Adipocyte (in vitro differentiated cells): ENCODE measurements around the gene PIEZO2.

ENCODE experiments used
- DNase-seq: peaks from one replicate; pipeline ENCODE4 v3.0.0-alpha.2; 2015; ENCODE audit warnings: low read depth
- H3K27me3 ChIP-seq: replicated peaks from 2 replicates; pipeline ENCODE4 v1.7.0; 2013; ENCODE audit warnings: mild to moderate bottlenecking, low read length, moderate library complexity; ENCODE audit not compliant: control insufficient read depth, insufficient read depth
- H3K36me3 ChIP-seq: 2 replicates; pipeline ENCODE4 v1.7.0; 2013; ENCODE audit warnings: low read length, mild to moderate bottlenecking, moderate library complexity; ENCODE audit not compliant: control insufficient read depth, insufficient read depth, severe bottlenecking
- H3K4me1 ChIP-seq: 2 replicates; pipeline ENCODE4 v1.7.0; 2013; ENCODE audit warnings: mild to moderate bottlenecking, low read length, moderate library complexity; ENCODE audit not compliant: control insufficient read depth, insufficient read depth
- H3K4me3 ChIP-seq: 2 replicates; pipeline ENCODE4 v1.7.0; 2013; ENCODE audit warnings: mild to moderate bottlenecking, low read length, moderate library complexity
- H3K9ac ChIP-seq: 2 replicates; pipeline ENCODE4 v1.7.0; 2013; ENCODE audit warnings: mild to moderate bottlenecking, low read length, moderate library complexity
- H3K9me3 ChIP-seq: 2 replicates; pipeline ENCODE4 v1.7.0; 2013; ENCODE audit warnings: mild to moderate bottlenecking, low read length, moderate library complexity; ENCODE audit not compliant: control insufficient read depth

The PIEZO2 gene

DNA sequence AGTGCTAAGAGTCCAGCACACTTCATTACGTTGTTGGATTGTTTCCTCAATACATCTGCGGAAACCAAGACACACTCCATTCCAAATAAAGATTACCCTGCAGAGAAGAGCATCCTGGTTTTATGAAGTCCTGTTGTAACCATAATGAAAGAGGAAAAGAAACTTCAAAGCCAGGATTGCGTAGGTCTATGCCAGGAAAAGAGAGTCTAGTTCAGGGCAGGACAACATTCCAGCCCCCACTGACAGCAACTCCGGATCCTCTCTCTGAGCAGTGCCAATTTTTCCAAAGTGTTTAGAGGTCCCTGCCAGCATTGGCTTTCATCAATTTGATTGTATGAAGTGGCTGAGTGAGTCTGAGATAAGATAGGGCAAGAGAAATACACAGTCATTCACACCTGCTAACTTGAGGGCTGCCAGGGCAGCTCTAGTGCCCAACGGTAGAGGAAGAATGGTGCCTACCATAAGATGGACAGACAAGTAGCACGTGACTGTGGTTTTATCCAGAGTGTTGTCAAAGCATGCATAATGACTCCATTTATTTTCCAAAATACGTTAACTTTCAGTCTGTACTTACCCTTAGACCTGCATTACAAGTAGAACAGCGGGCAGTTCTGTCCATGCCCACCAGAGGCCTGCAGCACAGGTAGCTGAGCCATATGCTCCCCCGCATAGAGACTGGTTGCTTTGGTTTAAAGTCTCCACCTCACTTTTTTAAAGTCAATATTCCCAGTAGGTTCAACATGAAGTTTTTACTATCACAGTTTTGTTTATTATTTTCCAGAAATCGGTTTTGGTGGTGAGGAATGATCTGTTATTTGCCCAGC lies 23.7 kb downstream of the PIEZO2 start:
- Histone ChIP-seq H3K36me3 (no peaks in the 10 kb centered on the region), H3K4me1 (no peaks in the 10 kb centered on the region), H3K27me3 (peaks cover 4% of the 10 kb centered on the region), H3K4me3 (no peak overlapping the region), H3K9me3 (peaks cover 24% of the 10 kb centered on the region), H3K9ac (no peak overlapping the region)
- DNase-seq = no peak

DNA sequence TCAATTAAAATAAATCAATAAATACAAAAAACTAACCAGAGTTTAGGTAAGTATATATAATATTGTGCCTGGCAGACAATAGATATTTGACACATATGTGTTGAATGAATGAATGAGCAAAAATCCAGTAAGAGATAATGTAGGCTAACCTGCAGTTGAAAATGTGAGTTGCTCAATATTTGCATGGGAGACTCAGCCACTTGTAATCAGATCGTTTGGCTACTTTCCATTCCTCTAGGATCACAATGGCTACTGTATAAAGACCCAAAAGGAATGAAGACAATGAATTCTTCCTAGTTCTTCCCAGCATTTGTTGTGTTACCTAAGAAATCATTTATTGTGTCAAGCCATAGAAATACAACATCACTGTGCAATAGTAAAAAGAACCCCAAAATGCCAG lies 25.3 kb downstream of the PIEZO2 start:
- H3K4me3 ChIP-seq = no peak overlapping the region
- H3K27me3 ChIP-seq = peaks cover 4% of the 10 kb centered on the region
- H3K9ac ChIP-seq = no peak overlapping the region
- H3K4me1 ChIP-seq = peaks cover 11% of the 10 kb centered on the region
- no peaks in the 10 kb centered on the region for H3K36me3 ChIP-seq
- no peak for DNase-seq
- peaks cover 13% of the 10 kb centered on the region for H3K9me3 ChIP-seq

DNA sequence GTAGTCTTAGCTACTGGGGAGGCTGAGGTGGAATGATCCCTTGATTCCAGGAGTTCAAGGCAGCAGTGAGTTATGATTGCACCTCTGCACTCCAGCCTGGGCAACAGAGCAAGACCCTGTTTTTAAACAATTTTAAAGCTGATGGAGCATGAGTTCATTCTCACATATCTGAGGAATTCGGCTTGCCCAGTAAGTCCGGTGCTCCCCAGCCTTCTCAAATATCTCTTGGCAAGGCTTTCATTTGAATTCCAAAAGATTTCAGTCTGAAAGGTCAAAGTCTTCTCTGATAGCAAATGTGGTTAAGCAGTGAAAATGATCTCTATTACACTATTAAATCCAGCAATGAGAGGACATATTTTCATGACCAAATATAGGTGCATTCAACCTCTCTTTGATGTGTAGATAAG lies 27.9 kb downstream of the PIEZO2 start:
- Histone ChIP-seq H3K9me3 (no peaks in the 10 kb centered on the region), H3K36me3 (no peaks in the 10 kb centered on the region), H3K4me3 (no peak overlapping the region), H3K4me1 (peaks cover 11% of the 10 kb centered on the region), H3K9ac (no peak overlapping the region), H3K27me3 (peaks cover 4% of the 10 kb centered on the region)
- peak; percentile 51 for DNase-seq

DNA sequence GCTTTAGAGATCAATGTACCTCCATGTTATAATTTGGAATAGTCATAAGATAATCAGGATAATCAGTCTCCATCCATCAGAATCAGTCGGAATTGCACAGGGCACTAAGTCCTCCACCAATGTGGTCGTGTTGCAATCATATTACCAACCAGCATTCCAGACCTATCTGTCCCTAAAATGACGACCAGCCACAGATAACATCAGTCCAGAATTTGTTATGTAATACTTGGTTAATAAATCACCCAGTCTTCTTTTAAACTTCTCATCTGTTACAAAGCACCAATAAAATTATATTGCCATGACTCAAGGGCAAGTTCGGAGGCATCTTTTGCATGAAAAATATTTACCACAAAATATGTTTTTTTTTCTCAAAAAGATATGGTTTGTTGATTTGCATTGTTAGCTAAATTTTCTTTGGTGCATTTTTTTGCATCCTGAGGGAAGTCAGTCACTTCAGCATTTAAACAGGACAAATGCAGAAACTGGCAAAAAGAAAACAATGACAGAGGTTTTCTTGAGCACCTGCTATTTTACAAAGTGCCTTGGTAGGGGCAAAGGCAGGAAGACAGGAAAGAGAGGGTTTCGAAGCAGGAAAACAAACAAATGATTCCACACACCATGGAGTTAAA lies 29.3 kb downstream of the PIEZO2 start:
- no peak overlapping the region for H3K9ac ChIP-seq
- no peaks in the 10 kb centered on the region for H3K27me3 ChIP-seq
- H3K4me1 ChIP-seq = peaks cover 11% of the 10 kb centered on the region
- H3K9me3 ChIP-seq = no peaks in the 10 kb centered on the region
- H3K4me3 ChIP-seq = no peak overlapping the region
- peak; percentile 67 for DNase-seq
- no peaks in the 10 kb centered on the region for H3K36me3 ChIP-seq

DNA sequence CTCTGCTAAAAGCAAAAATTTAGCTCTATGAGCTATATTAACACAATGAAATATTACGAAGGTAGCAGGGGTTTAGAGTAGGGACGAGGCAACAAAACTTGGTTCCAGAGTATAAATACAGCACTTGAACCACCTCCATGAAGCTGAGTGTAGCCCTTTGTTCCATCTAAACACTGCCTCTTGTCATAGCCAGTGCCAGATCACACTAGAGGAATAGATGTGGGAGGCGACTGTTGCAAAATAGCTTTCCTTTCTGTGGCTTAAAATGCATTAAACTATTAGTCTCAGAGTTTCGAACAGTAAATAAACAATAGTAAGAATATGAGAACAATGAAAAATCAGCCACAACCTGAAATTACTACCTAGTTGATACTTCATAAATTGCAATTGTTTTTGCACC lies 29.8 kb downstream of the PIEZO2 start:
- Histone ChIP-seq H3K4me1 (peaks cover 11% of the 10 kb centered on the region), H3K27me3 (peaks cover 3% of the 10 kb centered on the region), H3K9ac (no peak overlapping the region), H3K9me3 (no peaks in the 10 kb centered on the region), H3K36me3 (no peaks in the 10 kb centered on the region), H3K4me3 (no peak overlapping the region)
- DNase-seq = peak; percentile 64

GRCh38 chr18:11118051-11118766 lies 31.2 kb downstream of the PIEZO2 start:
- no peak overlapping the region for H3K4me3 ChIP-seq
- H3K4me1 ChIP-seq = peaks cover 11% of the 10 kb centered on the region
- no peaks in the 10 kb centered on the region for H3K36me3 ChIP-seq
- DNase-seq = no peak
- H3K9ac ChIP-seq = no peak overlapping the region
- H3K27me3 ChIP-seq = peaks cover 3% of the 10 kb centered on the region
- no peaks in the 10 kb centered on the region for H3K9me3 ChIP-seq

GRCh38 chr18:11115276-11115675 lies 34.1 kb downstream of the PIEZO2 start:
- H3K36me3 ChIP-seq = no peaks in the 10 kb centered on the region
- H3K27me3 ChIP-seq = peaks cover 3% of the 10 kb centered on the region
- no peaks in the 10 kb centered on the region for H3K9me3 ChIP-seq
- no peak overlapping the region for H3K9ac ChIP-seq
- H3K4me1 ChIP-seq = peaks cover 9% of the 10 kb centered on the region
- no peak overlapping the region for H3K4me3 ChIP-seq
- DNase-seq = peak; percentile 45

DNA sequence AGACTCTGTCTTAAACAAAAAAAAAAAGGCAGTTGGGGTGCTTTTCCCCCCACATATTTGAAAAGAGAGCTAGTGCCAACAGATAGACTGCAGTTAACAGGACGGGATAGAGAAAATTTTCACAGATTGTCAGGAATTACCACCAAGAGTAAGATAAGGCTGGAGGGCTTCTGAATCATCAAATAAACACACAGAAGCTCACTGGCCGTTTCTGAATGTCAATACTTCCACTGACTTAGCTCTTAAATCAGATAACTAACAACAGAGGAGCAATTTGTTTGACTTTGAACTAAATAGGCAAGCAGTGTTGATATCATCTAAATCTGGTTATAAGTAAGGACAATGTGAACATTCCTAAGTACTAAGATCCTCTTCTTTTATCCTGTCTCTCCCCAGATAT lies 34.7 kb downstream of the PIEZO2 start:
- peak; percentile 42 for DNase-seq
- H3K4me1 ChIP-seq = peaks cover 3% of the 10 kb centered on the region
- H3K9me3 ChIP-seq = no peaks in the 10 kb centered on the region

DNA sequence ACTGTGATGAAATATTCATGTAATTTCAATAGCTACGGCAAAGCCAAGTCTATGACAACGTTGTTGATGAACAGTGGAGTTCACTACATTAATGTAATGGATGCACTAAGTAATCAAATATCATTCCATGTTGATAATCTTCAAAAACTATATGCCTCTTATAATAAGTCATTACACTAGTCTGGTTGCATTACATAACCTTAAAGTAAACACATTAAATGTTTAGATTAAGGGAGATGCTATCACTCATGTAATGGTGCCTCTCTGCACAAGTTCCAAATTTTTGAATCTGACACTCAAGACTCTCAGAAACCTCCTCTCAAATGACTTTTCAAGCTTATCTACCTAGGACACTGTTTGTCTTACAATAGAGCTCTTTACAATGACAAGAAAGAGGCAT lies 35.4 kb downstream of the PIEZO2 start:
- no peaks in the 10 kb centered on the region for H3K4me1 ChIP-seq
- no peaks in the 10 kb centered on the region for H3K9me3 ChIP-seq
- no peak overlapping the region for H3K9ac ChIP-seq
- no peak overlapping the region for H3K4me3 ChIP-seq
- no peak for DNase-seq
- H3K36me3 ChIP-seq = no peaks in the 10 kb centered on the region
- peaks cover 3% of the 10 kb centered on the region for H3K27me3 ChIP-seq

More for the DNA sequence above, 34.7 kb downstream of the PIEZO2 start:
- H3K36me3 ChIP-seq = no peaks in the 10 kb centered on the region
- H3K4me3 ChIP-seq = no peak overlapping the region
- no peak overlapping the region for H3K9ac ChIP-seq
- H3K27me3 ChIP-seq = peaks cover 3% of the 10 kb centered on the region

GRCh38 chr18:11113046-11113548 lies 36.3 kb downstream of the PIEZO2 start:
- Histone ChIP-seq H3K4me1 (no peaks in the 10 kb centered on the region), H3K9me3 (no peaks in the 10 kb centered on the region), H3K36me3 (no peaks in the 10 kb centered on the region), H3K9ac (no peak overlapping the region), H3K4me3 (no peak overlapping the region), H3K27me3 (peaks cover 3% of the 10 kb centered on the region)
- no peak for DNase-seq

GRCh38 chr18:11112286-11112685 lies 37.1 kb downstream of the PIEZO2 start:
- Histone ChIP-seq H3K27me3 (peaks cover 3% of the 10 kb centered on the region), H3K9ac (no peak overlapping the region), H3K9me3 (no peaks in the 10 kb centered on the region), H3K36me3 (no peaks in the 10 kb centered on the region), H3K4me3 (no peak overlapping the region), H3K4me1 (no peaks in the 10 kb centered on the region)
- DNase-seq = no peak
